Astrocyte (in vitro differentiated cells and primary cell): ENCODE measurements around the gene ALOX12B. TPM values are rescaled to one million over a fixed set of nuclear protein-coding genes. Genes with fewer than 3 reads are reported as not detected.

Source experiments
- DNase-seq: peaks from one replicate; pipeline ENCODE4 v3.0.0-alpha.2; 2010; ENCODE audit warnings: low read depth
- FAIRE-seq: peaks from 2 replicates; lab custom pipeline; 2011; peaks lifted over from hg19 to GRCh38; lab: Jason Lieb, UNC
- H2AFZ ChIP-seq: 2 replicates; pipeline ENCODE4 v1.6.0; 2012; ENCODE audit warnings: low read depth, low read length, inconsistent platforms
- H3K27ac ChIP-seq: 2 replicates; pipeline ENCODE4 v1.5.1; 2011; ENCODE audit warnings: low read depth, low read length, inconsistent platforms
- H3K27me3 ChIP-seq: 2 replicates; pipeline ENCODE4 v1.6.0; 2011; ENCODE audit warnings: low read length, inconsistent platforms; ENCODE audit not compliant: insufficient read depth
- H3K36me3 ChIP-seq: 2 replicates; pipeline ENCODE4 v1.5.1; 2011; ENCODE audit warnings: low read length, inconsistent platforms; ENCODE audit not compliant: insufficient read depth
- H3K4me1 ChIP-seq: 2 replicates; pipeline ENCODE4 v1.5.1; 2011; ENCODE audit warnings: low read length, inconsistent platforms; ENCODE audit not compliant: insufficient read depth
- H3K4me2 ChIP-seq: 2 replicates; pipeline ENCODE4 v1.6.0; 2012; ENCODE audit warnings: low read length, inconsistent platforms
- H3K4me3 ChIP-seq: 2 replicates; pipeline ENCODE4 v1.5.1; 2011; ENCODE audit warnings: low read depth, mild to moderate bottlenecking, low read length, inconsistent platforms; ENCODE audit not compliant: insufficient read depth
- H3K79me2 ChIP-seq: 2 replicates; pipeline ENCODE4 v1.6.0; 2012; ENCODE audit warnings: mild to moderate bottlenecking, low read length, inconsistent platforms; ENCODE audit not compliant: insufficient read depth
- H3K9ac ChIP-seq: 2 replicates; pipeline ENCODE4 v1.6.0; 2012; ENCODE audit warnings: mild to moderate bottlenecking, low read length, inconsistent platforms
- H3K9me3 ChIP-seq: 2 replicates; pipeline ENCODE4 v1.5.1; 2012; ENCODE audit warnings: low read depth, mild to moderate bottlenecking, low read length, inconsistent platforms; ENCODE audit not compliant: insufficient read depth
- H4K20me1 ChIP-seq: 2 replicates; pipeline ENCODE4 v1.6.0; 2012; ENCODE audit warnings: low read length, inconsistent platforms; ENCODE audit not compliant: insufficient read depth
- H3K27ac Mint-ChIP-seq: one replicate; pipeline ENCODE4 v1.8.0; 2021; ENCODE audit warnings: mild to moderate bottlenecking, mixed read lengths; ENCODE audit not compliant: unreplicated experiment
- H3K27me3 Mint-ChIP-seq: one replicate; pipeline ENCODE4 v1.8.0; 2021; ENCODE audit warnings: low read depth, mixed read lengths; ENCODE audit not compliant: unreplicated experiment
- H3K36me3 Mint-ChIP-seq: one replicate; pipeline ENCODE4 v1.8.0; 2021; ENCODE audit warnings: low read depth, mixed read lengths; ENCODE audit not compliant: unreplicated experiment
- H3K4me1 Mint-ChIP-seq: one replicate; pipeline ENCODE4 v1.8.0; 2021; ENCODE audit warnings: low read depth, mixed read lengths; ENCODE audit not compliant: unreplicated experiment
- H3K4me3 Mint-ChIP-seq: one replicate; pipeline ENCODE4 v1.8.0; 2021; ENCODE audit warnings: mild to moderate bottlenecking, moderate library complexity, mixed read lengths; ENCODE audit not compliant: unreplicated experiment
- H3K9me3 Mint-ChIP-seq: one replicate; pipeline ENCODE4 v1.8.0; 2021; ENCODE audit warnings: mild to moderate bottlenecking, mixed read lengths; ENCODE audit not compliant: unreplicated experiment
- EZH2 ChIP-seq: IDR thresholded peaks from 2 replicates; pipeline ENCODE4 v1.6.1; 2012; ENCODE audit warnings: mild to moderate bottlenecking, low read length, inconsistent platforms; ENCODE audit not compliant: insufficient read depth
- total RNA-seq: library from RNA; stranded (reverse); gene quantifications from 2 replicates; pipeline ENCODE4 v1.2.1, GENCODE V29; 2021
- TF ChIP-seq, protein P1 (sequence below): IDR thresholded peaks from 2 replicates; pipeline ENCODE4 v1.5.1; 2011; ENCODE audit warnings: low read depth, mild to moderate bottlenecking, inconsistent platforms, low read length, moderate library complexity; ENCODE audit not compliant: insufficient read depth

ALOX12B gene
- total RNA-seq, 1 donor from 2014 or later, result not detected

DNA sequence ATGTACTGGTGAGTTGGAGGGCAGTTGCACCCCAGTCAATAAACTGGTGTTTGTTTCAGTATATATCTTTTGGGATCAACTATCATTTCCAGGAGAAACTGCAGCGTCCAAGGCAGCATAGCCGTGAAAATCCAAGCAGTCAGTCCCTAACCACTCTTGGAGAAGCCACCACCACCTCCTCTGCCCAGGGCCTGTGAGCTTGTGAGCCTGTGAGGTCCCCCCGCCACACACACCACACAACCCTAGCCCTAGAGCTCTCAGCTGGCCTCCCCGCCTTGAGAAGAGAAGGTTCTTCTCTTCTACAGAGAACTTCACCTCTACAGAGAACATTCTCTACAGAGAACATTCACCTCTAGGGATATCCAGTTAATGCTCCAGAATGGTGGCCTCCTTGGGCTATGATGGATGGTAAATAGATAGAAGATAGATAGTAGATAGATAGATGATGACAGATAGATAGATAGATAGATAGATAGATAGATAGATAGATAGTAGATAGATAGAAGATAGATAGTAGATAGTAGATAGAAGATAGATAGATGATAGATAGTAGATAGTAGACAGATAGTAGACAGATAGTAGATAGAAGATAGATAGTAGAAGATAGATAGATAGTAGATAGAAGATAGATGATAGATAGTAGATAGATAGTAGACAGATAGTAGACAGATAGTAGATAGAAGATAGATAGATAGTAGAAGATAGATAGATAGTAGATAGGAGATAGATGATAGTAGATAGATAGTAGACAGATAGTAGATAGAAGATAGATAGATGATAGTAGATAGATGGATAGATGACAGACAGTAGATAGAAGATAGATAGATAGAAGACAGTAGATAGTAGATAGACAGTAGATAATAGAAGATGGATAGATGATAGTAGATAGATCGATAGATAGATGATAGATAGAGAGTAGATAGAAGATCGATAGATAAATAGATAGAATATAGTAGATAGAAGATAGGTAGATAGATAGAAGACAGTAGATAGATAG lies 35.0 kb downstream of the ALOX12B start:
- H3K4me1 Mint-ChIP-seq, result peaks cover 8% of the 10 kb centered on the region
- H3K4me3 Mint-ChIP-seq, result no peak overlapping the region
- TF ChIP-seq EZH2, result no peak
- TF ChIP-seq, protein P1, sequence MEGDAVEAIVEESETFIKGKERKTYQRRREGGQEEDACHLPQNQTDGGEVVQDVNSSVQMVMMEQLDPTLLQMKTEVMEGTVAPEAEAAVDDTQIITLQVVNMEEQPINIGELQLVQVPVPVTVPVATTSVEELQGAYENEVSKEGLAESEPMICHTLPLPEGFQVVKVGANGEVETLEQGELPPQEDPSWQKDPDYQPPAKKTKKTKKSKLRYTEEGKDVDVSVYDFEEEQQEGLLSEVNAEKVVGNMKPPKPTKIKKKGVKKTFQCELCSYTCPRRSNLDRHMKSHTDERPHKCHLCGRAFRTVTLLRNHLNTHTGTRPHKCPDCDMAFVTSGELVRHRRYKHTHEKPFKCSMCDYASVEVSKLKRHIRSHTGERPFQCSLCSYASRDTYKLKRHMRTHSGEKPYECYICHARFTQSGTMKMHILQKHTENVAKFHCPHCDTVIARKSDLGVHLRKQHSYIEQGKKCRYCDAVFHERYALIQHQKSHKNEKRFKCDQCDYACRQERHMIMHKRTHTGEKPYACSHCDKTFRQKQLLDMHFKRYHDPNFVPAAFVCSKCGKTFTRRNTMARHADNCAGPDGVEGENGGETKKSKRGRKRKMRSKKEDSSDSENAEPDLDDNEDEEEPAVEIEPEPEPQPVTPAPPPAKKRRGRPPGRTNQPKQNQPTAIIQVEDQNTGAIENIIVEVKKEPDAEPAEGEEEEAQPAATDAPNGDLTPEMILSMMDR, result no peak
- H3K27me3 ChIP-seq, result peaks cover 16% of the 10 kb centered on the region
- DNase-seq (no peak), FAIRE-seq (no peak)
- H3K9me3 ChIP-seq, result no peaks in the 10 kb centered on the region
- no peaks in the 10 kb centered on the region for H3K79me2 ChIP-seq
- H3K9me3 Mint-ChIP-seq, result peaks cover 2% of the 10 kb centered on the region
- no peak overlapping the region for H3K9ac ChIP-seq
- peaks cover 9% of the 10 kb centered on the region for H3K4me1 ChIP-seq
- H3K36me3 Mint-ChIP-seq, result no peaks in the 10 kb centered on the region
- no peaks in the 10 kb centered on the region for H3K36me3 ChIP-seq
- H2AFZ ChIP-seq, result no peak overlapping the region
- no peaks in the 10 kb centered on the region for H4K20me1 ChIP-seq
- H3K27ac Mint-ChIP-seq, result no peak overlapping the region
- no peak overlapping the region for H3K4me3 ChIP-seq
- peaks cover 32% of the 10 kb centered on the region for H3K27me3 Mint-ChIP-seq
- H3K27ac ChIP-seq, result no peak overlapping the region
- no peak overlapping the region for H3K4me2 ChIP-seq

DNA sequence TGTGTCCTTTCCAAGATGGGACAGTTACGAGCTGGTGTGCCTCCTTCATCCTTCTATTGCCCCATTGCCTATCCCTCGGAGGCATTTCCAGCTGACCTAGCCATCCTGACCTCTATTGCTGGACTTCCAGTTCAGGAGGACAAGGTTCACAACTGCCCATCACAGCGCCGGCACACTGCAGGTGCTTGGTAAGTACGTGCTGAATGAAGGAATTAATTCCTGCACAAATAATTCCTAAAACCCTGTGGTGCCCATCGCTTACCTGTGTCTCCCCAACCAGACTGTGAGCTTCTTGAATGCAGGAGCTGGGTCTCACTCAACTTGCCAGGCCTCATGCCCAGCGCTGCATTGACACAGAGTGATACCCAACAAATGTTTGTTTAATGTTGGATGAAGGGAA lies 35.7 kb downstream of the ALOX12B start:
- H3K9me3 Mint-ChIP-seq, result peaks cover 2% of the 10 kb centered on the region
- TF ChIP-seq, protein P1, result no peak
- TF ChIP-seq EZH2, result no peak
- no peaks in the 10 kb centered on the region for H3K79me2 ChIP-seq
- DNase-seq (no peak), FAIRE-seq (no peak)
- no peak overlapping the region for H3K27ac Mint-ChIP-seq
- no peak overlapping the region for H3K4me2 ChIP-seq
- H3K9me3 ChIP-seq, result no peaks in the 10 kb centered on the region
- no peak overlapping the region for H3K4me3 ChIP-seq
- H3K36me3 ChIP-seq, result no peaks in the 10 kb centered on the region
- H3K27me3 ChIP-seq, result peaks cover 14% of the 10 kb centered on the region
- peaks cover 5% of the 10 kb centered on the region for H3K4me1 Mint-ChIP-seq
- H3K27ac ChIP-seq, result no peak overlapping the region
- no peaks in the 10 kb centered on the region for H3K36me3 Mint-ChIP-seq
- H4K20me1 ChIP-seq, result no peaks in the 10 kb centered on the region
- no peak overlapping the region for H3K9ac ChIP-seq
- H2AFZ ChIP-seq, result no peak overlapping the region
- H3K27me3 Mint-ChIP-seq, result peaks cover 33% of the 10 kb centered on the region
- peaks cover 9% of the 10 kb centered on the region for H3K4me1 ChIP-seq
- no peak overlapping the region for H3K4me3 Mint-ChIP-seq

DNA sequence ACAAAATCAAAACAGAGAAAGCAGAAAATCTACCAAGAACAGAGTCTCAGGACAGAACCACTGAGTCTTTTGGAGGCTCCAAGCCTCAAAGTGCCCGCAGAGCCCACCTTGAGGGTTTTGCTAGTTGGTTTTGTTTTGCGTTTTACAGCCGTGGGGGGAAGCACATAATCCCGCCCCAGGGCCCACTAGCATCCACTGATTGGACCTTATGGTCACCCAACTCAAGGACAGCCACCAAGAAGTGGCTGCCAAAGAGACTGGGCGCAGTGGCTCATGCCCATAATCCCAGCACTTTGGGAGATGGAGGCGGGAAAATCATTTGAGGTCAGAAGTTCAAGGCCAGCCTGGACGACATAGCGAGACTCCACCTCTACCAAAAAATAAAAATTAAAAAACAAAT lies 38.8 kb downstream of the ALOX12B start:
- FAIRE-seq, result no peak
- H2AFZ ChIP-seq, result no peak overlapping the region
- Mint-ChIP-seq H3K4me3 (no peak overlapping the region), H3K27me3 (peaks cover 47% of the 10 kb centered on the region), H3K27ac (no peak overlapping the region), H3K36me3 (no peaks in the 10 kb centered on the region), H3K4me1 (no peaks in the 10 kb centered on the region), H3K9me3 (peaks cover 2% of the 10 kb centered on the region)
- H3K4me2 ChIP-seq, result no peak overlapping the region
- TF ChIP-seq, protein P1, result no peak
- no peak for TF ChIP-seq EZH2
- no peaks in the 10 kb centered on the region for H3K9me3 ChIP-seq
- no peaks in the 10 kb centered on the region for H4K20me1 ChIP-seq
- H3K36me3 ChIP-seq, result no peaks in the 10 kb centered on the region
- no peaks in the 10 kb centered on the region for H3K4me1 ChIP-seq
- H3K9ac ChIP-seq, result no peak overlapping the region
- no peaks in the 10 kb centered on the region for H3K79me2 ChIP-seq
- no peak overlapping the region for H3K4me3 ChIP-seq
- DNase-seq, result no peak
- H3K27ac ChIP-seq, result no peak overlapping the region
- H3K27me3 ChIP-seq, result peaks cover 25% of the 10 kb centered on the region
